Panc1 (cell line): Measurements from ENCODE around the gene NUB1. TPM values are rescaled to one million over a fixed set of nuclear protein-coding genes. Genes with fewer than 3 reads are reported as not detected.

Experiments
- ATAC-seq: fragments of 200-7000 bp; cut with Tn5 transposase; 2 replicates; pipeline ENCODE4 v1.9.1; 2020; ENCODE audit warnings: mild to moderate bottlenecking, moderate library complexity
- BruUV-seq: library from RNA; stranded (reverse); fragments of 400-500 nt; replicated peaks from 2 replicates; lab custom pipeline; 2021; lab: Mats Ljungman, UMichigan
- CTCF ChIA-PET: fragments of 300-600 bp; sonication (Branson Sonifier 250); formaldehyde crosslinking; loops from one replicate; lab custom pipeline; 2022; ENCODE audit warnings: antibody characterized with exemption; lab: Charles Lee
- POLR2A ChIA-PET: fragments of 300-600 bp; sonication (Branson Sonifier 250); formaldehyde crosslinking; loops from one replicate; lab custom pipeline; 2022; ENCODE audit warnings: antibody characterized with exemption; lab: Charles Lee
- DNase-seq: peaks from one replicate; pipeline ENCODE4 v3.0.0-alpha.2; 2010; ENCODE audit warnings: low read depth, low spot score
- H3K27ac ChIP-seq: 2 replicates; pipeline ENCODE4 v1.5.1; 2011; ENCODE audit warnings: mild to moderate bottlenecking, low read length, inconsistent platforms
- H3K27me3 ChIP-seq: fragments of 200-500 bp; sonication (Bioruptor generic); 2 replicates; pipeline ENCODE4 v1.6.0; 2014; ENCODE audit warnings: low read length, inconsistent platforms; ENCODE audit not compliant: control insufficient read depth, insufficient read depth
- H3K36me3 ChIP-seq: fragments of 200-500 bp; sonication (Bioruptor generic); 2 replicates; pipeline ENCODE4 v1.5.1; 2014; ENCODE audit warnings: inconsistent platforms, mild to moderate bottlenecking, low read length, moderate library complexity; ENCODE audit not compliant: control insufficient read depth, insufficient read depth
- H3K4me1 ChIP-seq: 2 replicates; pipeline ENCODE4 v1.5.1; 2011; ENCODE audit warnings: inconsistent platforms, mild to moderate bottlenecking, low read length, moderate library complexity; ENCODE audit not compliant: control insufficient read depth, insufficient read depth
- H3K4me3 ChIP-seq, 2 experiments: 2 replicates each; pipeline ENCODE4 v1.5.1; 2011 to 2012; ENCODE audit warnings: low read depth in 2 of 2, low read length in 2 of 2, mild to moderate bottlenecking in 2 of 2, inconsistent platforms in 1 of 2, moderate library complexity in 1 of 2
- H3K9me3 ChIP-seq: fragments of 200-500 bp; sonication (Bioruptor generic); 2 replicates; pipeline ENCODE4 v1.5.1; 2014; ENCODE audit warnings: low read depth, mild to moderate bottlenecking, inconsistent platforms, low read length, moderate library complexity; ENCODE audit not compliant: control insufficient read depth, insufficient read depth
- POLR2AphosphoS5 ChIP-seq: IDR thresholded peaks from 2 replicates; pipeline ENCODE4 v1.6.1; 2012; ENCODE audit warnings: mild to moderate bottlenecking, low read depth, low read length, moderate library complexity
- REST ChIP-seq, 2 experiments: IDR thresholded peaks; 2 replicates each; pipeline ENCODE4 v1.6.1; 2011 to 2012; ENCODE audit warnings: low read depth in 2 of 2, control low read depth in 1 of 2, low read length in 1 of 2, mild to moderate bottlenecking in 1 of 2, moderate library complexity in 1 of 2; ENCODE audit not compliant: insufficient read depth in 1 of 2
- SIN3A ChIP-seq: IDR thresholded peaks from 2 replicates; pipeline ENCODE4 v1.6.1; 2012; ENCODE audit warnings: low read depth, mild to moderate bottlenecking, low read length, moderate library complexity, borderline replicate concordance; ENCODE audit not compliant: insufficient read depth
- TCF7L2 ChIP-seq: IDR thresholded peaks from 2 replicates; pipeline ENCODE4 v1.6.1; 2011; ENCODE audit warnings: mild to moderate bottlenecking, low read depth, low read length, inconsistent platforms
- in situ Hi-C: cut with HindIII; loops from 2 replicates; pipeline ENCODE4 v1.10.0; 2016; ENCODE audit warnings: low sequenced_read_pairs, low pct_unique_long_range_greater_than_20kb
- intact Hi-C: fragments of 100-400 bp; cut with micrococcal nuclease; formaldehyde crosslinking; loops from one replicate; pipeline ENCODE4 v1.10.0; 2022; ENCODE audit not compliant: unreplicated experiment
- total RNA-seq: library from RNA; stranded (reverse); gene quantifications from one replicate; pipeline ENCODE4 v1.2.1, GENCODE V29; 2021; ENCODE audit not compliant: unreplicated experiment
- TF ChIP-seq, protein P1 (sequence below): fragments of 450-650 bp; IDR thresholded peaks from 2 replicates; pipeline ENCODE4 v1.5.1; 2017; ENCODE audit warnings: mild to moderate bottlenecking

Gene NUB1
- total RNA-seq, 1 experiment from 2014 or later, result 50.5 TPM

GRCh38 chr7:151395036-151395367, 53.4 kb downstream of the NUB1 start:
- ChIA-PET POLR2A (no interaction called here), CTCF (no interaction called here)
- BruUV-seq, result no TSS peak
- Histone ChIP-seq H3K4me3 (no peak overlapping the region), H3K9me3 (no peaks in the 10 kb centered on the region), H3K36me3 (no peaks in the 10 kb centered on the region), H3K27ac (no peak overlapping the region), H3K4me1 (peaks cover 4% of the 10 kb centered on the region; the same call in 1 of the 2 replicates), H3K27me3 (no peaks in the 10 kb centered on the region)
- no peak for DNase-seq
- no peak for ATAC-seq
- intact Hi-C loops, result no loop called here
- TF ChIP-seq SIN3A (no peak), REST (IDR thresholded peaks at IDR 0.05; ENCODE audit: insufficient read depth in 1 of 2, low read depth in 2 of 2, low read length in 1 of 2) (no peak), TCF7L2 (no peak), POLR2AphosphoS5 (no peak)
- TF ChIP-seq, protein P1, sequence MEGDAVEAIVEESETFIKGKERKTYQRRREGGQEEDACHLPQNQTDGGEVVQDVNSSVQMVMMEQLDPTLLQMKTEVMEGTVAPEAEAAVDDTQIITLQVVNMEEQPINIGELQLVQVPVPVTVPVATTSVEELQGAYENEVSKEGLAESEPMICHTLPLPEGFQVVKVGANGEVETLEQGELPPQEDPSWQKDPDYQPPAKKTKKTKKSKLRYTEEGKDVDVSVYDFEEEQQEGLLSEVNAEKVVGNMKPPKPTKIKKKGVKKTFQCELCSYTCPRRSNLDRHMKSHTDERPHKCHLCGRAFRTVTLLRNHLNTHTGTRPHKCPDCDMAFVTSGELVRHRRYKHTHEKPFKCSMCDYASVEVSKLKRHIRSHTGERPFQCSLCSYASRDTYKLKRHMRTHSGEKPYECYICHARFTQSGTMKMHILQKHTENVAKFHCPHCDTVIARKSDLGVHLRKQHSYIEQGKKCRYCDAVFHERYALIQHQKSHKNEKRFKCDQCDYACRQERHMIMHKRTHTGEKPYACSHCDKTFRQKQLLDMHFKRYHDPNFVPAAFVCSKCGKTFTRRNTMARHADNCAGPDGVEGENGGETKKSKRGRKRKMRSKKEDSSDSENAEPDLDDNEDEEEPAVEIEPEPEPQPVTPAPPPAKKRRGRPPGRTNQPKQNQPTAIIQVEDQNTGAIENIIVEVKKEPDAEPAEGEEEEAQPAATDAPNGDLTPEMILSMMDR, result no peak
- in situ Hi-C loops, result no loop called here

DNA sequence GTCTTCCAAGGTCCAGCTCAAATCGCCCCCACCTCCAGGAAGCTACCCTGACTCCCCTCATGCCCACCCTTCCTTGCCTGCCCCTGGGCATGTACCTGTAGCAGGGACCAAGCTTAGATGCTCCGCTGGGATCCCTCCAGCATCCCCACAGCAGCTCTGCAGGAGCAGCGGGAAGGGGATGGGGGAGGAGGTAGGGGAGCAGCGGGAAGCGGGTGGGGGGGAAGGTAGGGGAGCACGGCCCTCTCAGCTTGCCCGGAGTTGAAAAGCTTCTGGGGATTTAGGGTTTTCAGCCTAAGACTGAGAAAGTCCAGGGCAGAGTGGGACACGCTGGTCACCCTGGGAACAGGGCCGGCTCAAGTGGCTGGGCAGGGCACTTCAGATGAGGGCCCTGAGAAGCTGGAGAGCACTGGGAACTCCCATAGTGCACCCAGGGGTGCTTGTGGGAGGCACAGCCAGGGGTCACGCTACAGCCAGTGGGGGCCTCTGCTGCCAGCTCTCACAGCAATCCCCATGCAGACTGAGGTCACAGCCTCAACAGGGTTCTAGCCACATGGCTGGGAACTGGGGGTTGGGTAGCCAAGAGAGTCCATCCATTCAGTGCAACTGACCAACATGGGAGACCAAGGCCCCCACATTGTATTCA, 54.8 kb downstream of the NUB1 start:
- H3K4me1 ChIP-seq, result peaks cover 4% of the 10 kb centered on the region; the same call in 1 of the 2 replicates
- intact Hi-C loops (no loop called here), in situ Hi-C loops (no loop called here)
- DNase-seq (no peak), ATAC-seq (no peak)
- H3K36me3 ChIP-seq, result no peaks in the 10 kb centered on the region
- POLR2A ChIA-PET, result no interaction called here
- CTCF ChIA-PET, result interaction anchor here (0.9 kb wide), 1 partner anchor 54 kb away, joined by 3 read pairs; no protein-coding TSS in a partner anchor
- no peaks in the 10 kb centered on the region for H3K9me3 ChIP-seq
- H3K27me3 ChIP-seq, result no peaks in the 10 kb centered on the region
- BruUV-seq, result no TSS peak
- H3K27ac ChIP-seq, result no peak overlapping the region
- no peak overlapping the region for H3K4me3 ChIP-seq
- TF ChIP-seq, protein P1, result no peak
- TF ChIP-seq REST (IDR thresholded peaks at IDR 0.05; ENCODE audit: insufficient read depth in 1 of 2, low read depth in 2 of 2, low read length in 1 of 2) (no peak), POLR2AphosphoS5 (no peak), SIN3A (no peak)
